RKO (cell line): Measurements from ENCODE around the gene LEMD1.
"Not testable (repeated sequence)": the region's sequence is repeated elsewhere in the genome, so short reads cannot be mapped to it uniquely, and the experiment has no call there.

Experiments used
- DNase-seq: peaks from one replicate; pipeline ENCODE4 v3.0.0-alpha.2; 2016; ENCODE audit warnings: low spot score

Gene LEMD1

GRCh38 chr1:205430696-205431305 lies 8.9 kb upstream of the LEMD1 start:
- no peak for DNase-seq

- DNase-seq = no peak
These were observed 8.2 kb upstream of the LEMD1 start for GRCh38 chr1:205429762-205430695.

- DNase-seq = no peak
These were observed 3.2 kb upstream of the LEMD1 start for GRCh38 chr1:205424901-205425600.

- DNase-seq = no peak
These were observed 2.1 kb upstream of the LEMD1 start for GRCh38 chr1:205423814-205424399.

- no peak for DNase-seq
These were observed 1.3 kb upstream of the LEMD1 start for GRCh38 chr1:205422993-205423642.

GRCh38 chr1:205420938-205421337 lies 918 bp downstream of the LEMD1 start:
- DNase-seq = no peak

GRCh38 chr1:205417870-205418635 lies 3.8 kb downstream of the LEMD1 start:
- DNase-seq = no peak

- no peak for DNase-seq
These were observed 5.5 kb downstream of the LEMD1 start for GRCh38 chr1:205416322-205416721.

GRCh38 chr1:205410581-205411298 lies 11.1 kb downstream of the LEMD1 start:
- DNase-seq = no peak

GRCh38 chr1:205407970-205408369 lies 13.9 kb downstream of the LEMD1 start:
- DNase-seq = no peak

- DNase-seq = not testable (repeated sequence)
These were observed 15.6 kb downstream of the LEMD1 start for GRCh38 chr1:205406252-205406651.

GRCh38 chr1:205404484-205404883 lies 17.4 kb downstream of the LEMD1 start:
- DNase-seq = not testable (repeated sequence)

- no peak for DNase-seq
These were observed 23.3 kb downstream of the LEMD1 start for GRCh38 chr1:205398586-205398985.

GRCh38 chr1:205396967-205397616 lies 24.8 kb downstream of the LEMD1 start:
- peak; percentile 66 for DNase-seq

- no peak for DNase-seq
These were observed 26.2 kb downstream of the LEMD1 start for GRCh38 chr1:205395616-205396015.

GRCh38 chr1:205392650-205393049 lies 29.2 kb downstream of the LEMD1 start:
- no peak for DNase-seq

- DNase-seq = no peak
These were observed 30.5 kb downstream of the LEMD1 start for GRCh38 chr1:205391386-205391785.

GRCh38 chr1:205387845-205388244 lies 34.0 kb downstream of the LEMD1 start:
- no peak for DNase-seq

GRCh38 chr1:205382990-205383389 lies 38.9 kb downstream of the LEMD1 start:
- not testable (repeated sequence) for DNase-seq

- DNase-seq = no peak
These were observed 39.3 kb downstream of the LEMD1 start for GRCh38 chr1:205382561-205382960.
